ENCODE results near the gene SLC5A5. TPM values are rescaled to one million over a fixed set of nuclear protein-coding genes. Genes with fewer than 3 reads are reported as not detected.

The SLC5A5 gene
- total RNA-seq, 1 experiment from 2014 or later, result 1.8 TPM

GRCh38 chr19:17843908-17844490, 27.7 kb upstream of the SLC5A5 start:
- Mint-ChIP-seq H3K36me3 (ENCODE audit: insufficient read depth in 1 of 3, low read depth in 3 of 3) (no peaks in the 10 kb centered on the region; a peak in 1 of 7 replicates), H3K4me3 (peak overlapping the region in 1 of 2 experiments; percentile 54; a peak in 2 of 5 replicates), H3K4me1 (peaks cover 6 to 21% of the 10 kb centered on the region in 2 experiments), H3K27me3 (ENCODE audit: low read depth) (peaks cover 53% of the 10 kb centered on the region), H3K9me3 (no peaks in the 10 kb centered on the region), H3K27ac (peak overlapping the region in 1 of 3 experiments; percentile 53; a peak in 1 of 7 replicates)
- Histone ChIP-seq H4K8ac (replicated peaks; ENCODE audit: insufficient read length, low read depth, low read length) (no peak overlapping the region), H3K4me1 (ENCODE audit: insufficient read depth, low read length) (no peaks in the 10 kb centered on the region), H4K5ac (ENCODE audit: insufficient read length, low read depth, low read length) (no peak overlapping the region), H2BK20ac (ENCODE audit: low read depth, low read length, poor library complexity, severe bottlenecking) (no peak overlapping the region), H3K14ac (ENCODE audit: insufficient read depth, low read length) (no peak overlapping the region), H2BK12ac (ENCODE audit: insufficient read length, low read depth, low read length) (no peak overlapping the region), H3K27ac (ENCODE audit: insufficient read length, low read depth, low read length) (no peak overlapping the region), H2AK5ac (ENCODE audit: insufficient read length, low read length) (no peak overlapping the region), H2BK15ac (ENCODE audit: low read depth, low read length) (no peak overlapping the region), H4K20me1 (ENCODE audit: control insufficient read depth, insufficient read depth, insufficient read length) (no peaks in the 10 kb centered on the region), H3K18ac (ENCODE audit: insufficient read length, low read depth, low read length) (no peak overlapping the region), H3K4me2 (ENCODE audit: insufficient read depth, insufficient read length, low read length) (no peak overlapping the region), H4K91ac (ENCODE audit: insufficient read length, low read depth, low read length) (no peak overlapping the region), H3K23ac (ENCODE audit: insufficient read length, low read depth, low read length) (no peak overlapping the region), H3T11ph (ENCODE audit: low read length) (no peak overlapping the region), H3K4ac (ENCODE audit: low read depth, low read length) (no peak overlapping the region), H3K9ac (ENCODE audit: extremely low read depth, insufficient read length, low read length) (no peak overlapping the region), H3K56ac (ENCODE audit: insufficient read length, low read depth, low read length) (no peak overlapping the region), H3K79me1 (ENCODE audit: insufficient read depth, low read depth, low read length, poor library complexity, severe bottlenecking) (no peaks in the 10 kb centered on the region), H2AFZ (ENCODE audit: low read length) (no peak overlapping the region), H3K23me2 (ENCODE audit: insufficient read length, low read depth, low read length, poor library complexity, severe bottlenecking) (peaks cover 13% of the 10 kb centered on the region), H2BK5ac (ENCODE audit: insufficient read length, low read length) (no peak overlapping the region), H3K9me3 (ENCODE audit: control insufficient read depth, low read depth, low read length) (no peaks in the 10 kb centered on the region), H3K27me3 (ENCODE audit: insufficient read depth, low read length) (no peaks in the 10 kb centered on the region), H2BK120ac (ENCODE audit: low read depth, low read length, poor library complexity, severe bottlenecking) (no peak overlapping the region), H3K79me2 (ENCODE audit: insufficient read depth, low read length) (no peaks in the 10 kb centered on the region)
- TF ChIP-seq CTCF (conservative IDR thresholded peaks at IDR 0.05), result no peak
- WGBS (ENCODE audit: extremely low coverage, insufficient read length, low lambda C conversion rate), result no CpG with 5 or more reads among the region's 14 CpGs
- DNase-seq, result no peak

Measured in H9 (cell line).